ENCODE measurements around the gene OLA1.

DNA sequence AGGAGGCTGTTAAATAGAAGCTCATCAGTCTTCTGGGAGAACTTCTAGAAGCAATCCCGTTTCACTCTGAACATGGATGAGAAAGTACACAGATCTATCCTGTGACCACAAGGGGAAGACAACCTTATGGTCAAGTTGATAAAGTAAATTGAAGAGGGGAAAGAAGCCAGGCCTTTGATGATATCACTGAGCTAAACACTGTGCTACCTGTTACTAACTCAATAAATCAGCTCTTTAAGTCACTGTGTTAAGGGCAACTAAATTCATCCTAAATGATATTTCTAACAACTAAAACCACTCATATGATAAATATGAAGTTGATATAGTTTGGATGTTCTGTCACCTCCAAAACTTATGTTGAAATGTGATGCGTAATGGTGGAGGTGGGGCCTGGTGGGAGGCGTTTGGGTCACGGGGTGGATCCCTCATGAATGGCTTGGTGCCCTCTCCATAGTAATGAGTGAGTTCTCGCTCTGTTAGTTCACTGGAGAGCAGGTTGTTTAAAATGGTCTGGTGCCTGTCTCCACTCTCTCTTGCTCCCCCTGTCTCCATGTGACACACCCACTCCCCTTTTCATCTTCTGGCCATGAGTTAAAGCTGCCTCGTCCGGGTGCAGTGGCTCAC lies 23.6 kb downstream of the OLA1 start:
- TF ChIP-seq CTCF (IDR thresholded peaks at IDR 0.05) (no peak), POLR2A (IDR thresholded peaks at IDR 0.05) (no peak)

Data from esophagus squamous epithelium (tissue), 4 donors.